OCI-LY1 (cell line): ENCODE results near the gene BTG3.
A peak's percentile ranks its signal among the peaks of the same experiment; 100 is the strongest.

ENCODE experiments used
- H2AFZ ChIP-seq: fragments of 200-600 bp; sonication (generic), shearing (Covaris generic); 2 replicates; pipeline ENCODE4 v1.6.0; 2014; ENCODE audit warnings: antibody characterized with exemption, mild to moderate bottlenecking, low read length
- H3F3A ChIP-seq: fragments of 200-600 bp; sonication (generic), shearing (Covaris generic); 2 replicates; pipeline ENCODE4 v1.6.0; 2014; ENCODE audit warnings: mild to moderate bottlenecking, antibody characterized with exemption, low read length, moderate library complexity; ENCODE audit not compliant: insufficient read depth
- H3K27ac ChIP-seq: fragments of 200-600 bp; sonication (generic); 2 replicates; pipeline ENCODE4 v1.5.1; 2014; ENCODE audit warnings: low read length, mixed run types, mild to moderate bottlenecking, low read depth; ENCODE audit not compliant: poor library complexity, severe bottlenecking
- H3K27me3 ChIP-seq: fragments of 200-600 bp; sonication (generic); 2 replicates; pipeline ENCODE4 v1.6.0; 2014; ENCODE audit warnings: antibody characterized with exemption, mild to moderate bottlenecking, low read length, moderate library complexity; ENCODE audit not compliant: insufficient read depth
- H3K36me3 ChIP-seq: fragments of 200-600 bp; sonication (generic); 2 replicates; pipeline ENCODE4 v1.6.1; 2014; ENCODE audit warnings: mild to moderate bottlenecking, antibody characterized with exemption, low read length, moderate library complexity, mixed read lengths; ENCODE audit not compliant: insufficient read depth
- H3K4me1 ChIP-seq: fragments of 200-600 bp; sonication (generic); 2 replicates; pipeline ENCODE4 v1.5.1; 2014; ENCODE audit warnings: mild to moderate bottlenecking, low read length, moderate library complexity; ENCODE audit not compliant: insufficient read depth, severe bottlenecking
- H3K4me2 ChIP-seq: fragments of 200-600 bp; sonication (generic), shearing (Covaris generic); 2 replicates; pipeline ENCODE4 v1.6.1; 2014; ENCODE audit warnings: low read length
- H3K4me3 ChIP-seq: fragments of 200-600 bp; sonication (generic); 2 replicates; pipeline ENCODE4 v1.5.1; 2014; ENCODE audit warnings: low read length, low read depth, mild to moderate bottlenecking, mixed read lengths; ENCODE audit not compliant: poor library complexity, severe bottlenecking
- H3K79me2 ChIP-seq: fragments of 200-600 bp; shearing (Covaris generic); 2 replicates; pipeline ENCODE4 v1.6.1; 2016; ENCODE audit warnings: mixed run types, low read length, mixed read lengths; ENCODE audit not compliant: insufficient read depth
- H3K9ac ChIP-seq: fragments of 200-600 bp; sonication (generic), shearing (Covaris generic); 2 replicates; pipeline ENCODE4 v1.6.1; 2014; ENCODE audit warnings: mild to moderate bottlenecking, low read length, mixed read lengths
- H3K9me2 ChIP-seq: fragments of 200-600 bp; sonication (generic), shearing (Covaris generic); 2 replicates; pipeline ENCODE4 v1.6.1; 2014; ENCODE audit warnings: low read depth, mild to moderate bottlenecking, low read length, mixed read lengths
- H3K9me3 ChIP-seq: fragments of 200-600 bp; shearing (Covaris generic); 2 replicates; pipeline ENCODE4 v1.6.1; 2014; ENCODE audit warnings: low read length, mixed read lengths
- H4K20me1 ChIP-seq: fragments of 200-600 bp; sonication (generic), shearing (Covaris generic); 2 replicates; pipeline ENCODE4 v1.6.0; 2016; ENCODE audit warnings: mild to moderate bottlenecking, low read length; ENCODE audit not compliant: insufficient read depth
- EZH2 ChIP-seq: fragments of 200-600 bp; sonication (generic), shearing (Covaris generic); IDR thresholded peaks from 2 replicates; pipeline ENCODE4 v1.8.0; 2017; ENCODE audit warnings: borderline replicate concordance, mixed run types, mild to moderate bottlenecking, antibody characterized with exemption, low read length, moderate library complexity, mixed read lengths
- TF ChIP-seq, protein P1 (sequence below): fragments of 200-600 bp; sonication (generic), shearing (Covaris generic); IDR thresholded peaks from 2 replicates; pipeline ENCODE4 v1.5.1; 2017; ENCODE audit warnings: mild to moderate bottlenecking, antibody characterized with exemption, low read length, moderate library complexity, mixed read lengths

BTG3 gene

GRCh38 chr21:17560377-17561025, 52.2 kb downstream of the BTG3 start:
- Histone ChIP-seq H3K27me3 (no peaks in the 10 kb centered on the region), H2AFZ (no peak overlapping the region), H3K36me3 (no peaks in the 10 kb centered on the region), H4K20me1 (no peaks in the 10 kb centered on the region), H3K27ac (no peak overlapping the region), H3K4me1 (no peaks in the 10 kb centered on the region), H3K4me3 (no peak overlapping the region), H3K9ac (no peak overlapping the region), H3K9me2 (no peaks in the 10 kb centered on the region), H3F3A (no peaks in the 10 kb centered on the region), H3K4me2 (no peak overlapping the region), H3K9me3 (no peaks in the 10 kb centered on the region), H3K79me2 (no peaks in the 10 kb centered on the region)
- no peak for TF ChIP-seq EZH2
- TF ChIP-seq, protein P1, sequence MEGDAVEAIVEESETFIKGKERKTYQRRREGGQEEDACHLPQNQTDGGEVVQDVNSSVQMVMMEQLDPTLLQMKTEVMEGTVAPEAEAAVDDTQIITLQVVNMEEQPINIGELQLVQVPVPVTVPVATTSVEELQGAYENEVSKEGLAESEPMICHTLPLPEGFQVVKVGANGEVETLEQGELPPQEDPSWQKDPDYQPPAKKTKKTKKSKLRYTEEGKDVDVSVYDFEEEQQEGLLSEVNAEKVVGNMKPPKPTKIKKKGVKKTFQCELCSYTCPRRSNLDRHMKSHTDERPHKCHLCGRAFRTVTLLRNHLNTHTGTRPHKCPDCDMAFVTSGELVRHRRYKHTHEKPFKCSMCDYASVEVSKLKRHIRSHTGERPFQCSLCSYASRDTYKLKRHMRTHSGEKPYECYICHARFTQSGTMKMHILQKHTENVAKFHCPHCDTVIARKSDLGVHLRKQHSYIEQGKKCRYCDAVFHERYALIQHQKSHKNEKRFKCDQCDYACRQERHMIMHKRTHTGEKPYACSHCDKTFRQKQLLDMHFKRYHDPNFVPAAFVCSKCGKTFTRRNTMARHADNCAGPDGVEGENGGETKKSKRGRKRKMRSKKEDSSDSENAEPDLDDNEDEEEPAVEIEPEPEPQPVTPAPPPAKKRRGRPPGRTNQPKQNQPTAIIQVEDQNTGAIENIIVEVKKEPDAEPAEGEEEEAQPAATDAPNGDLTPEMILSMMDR: no peak

DNA sequence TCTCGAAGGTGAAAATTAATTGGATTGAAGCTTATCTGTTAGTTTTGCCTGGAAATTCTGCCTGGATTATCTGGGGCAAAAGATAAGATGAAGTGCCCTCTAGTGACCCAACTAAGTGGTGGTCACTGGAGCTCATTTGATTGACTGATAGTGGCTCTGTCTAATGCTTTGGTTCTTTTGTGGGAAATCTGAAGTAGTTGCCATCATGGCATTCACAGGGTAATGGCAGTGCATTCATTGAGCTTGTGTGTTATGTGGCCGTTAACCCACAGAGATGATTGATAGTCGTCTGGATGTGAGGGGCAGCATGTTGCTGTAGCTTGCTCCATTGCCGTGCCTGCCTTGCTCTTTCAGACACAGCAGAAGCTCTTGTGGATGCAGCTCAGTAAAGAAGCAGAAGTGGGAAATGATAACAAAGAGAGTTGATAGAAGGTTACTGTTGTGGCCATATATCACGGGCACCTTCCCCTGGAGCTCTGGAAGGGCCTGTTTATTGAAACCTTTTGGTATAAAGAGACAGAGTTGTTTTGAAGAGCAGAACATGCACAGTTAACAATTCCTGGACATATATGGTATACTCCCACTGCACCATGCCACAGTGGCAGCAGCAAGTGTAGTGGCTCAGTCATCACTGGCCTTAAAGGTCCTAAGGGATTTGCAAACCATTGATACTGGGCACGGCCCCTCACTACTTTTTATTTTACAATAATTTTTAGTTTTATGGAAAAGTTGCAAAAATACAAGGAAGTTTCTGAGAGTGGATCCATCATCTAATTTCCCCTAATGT, 57.8 kb downstream of the BTG3 start:
- no peaks in the 10 kb centered on the region for H3K79me2 ChIP-seq
- H3K9me2 ChIP-seq: no peaks in the 10 kb centered on the region
- no peak for TF ChIP-seq EZH2
- TF ChIP-seq, protein P1: peak; percentile 25; the same call in 1 of the 2 replicates
- no peaks in the 10 kb centered on the region for H4K20me1 ChIP-seq
- no peaks in the 10 kb centered on the region for H3K4me1 ChIP-seq
- no peaks in the 10 kb centered on the region for H3F3A ChIP-seq
- no peak overlapping the region for H3K9ac ChIP-seq
- no peaks in the 10 kb centered on the region for H3K36me3 ChIP-seq
- H3K27ac ChIP-seq: no peak overlapping the region
- H3K9me3 ChIP-seq: no peaks in the 10 kb centered on the region
- no peak overlapping the region for H3K4me2 ChIP-seq
- no peaks in the 10 kb centered on the region for H3K27me3 ChIP-seq
- H3K4me3 ChIP-seq: no peak overlapping the region
- no peak overlapping the region for H2AFZ ChIP-seq

DNA sequence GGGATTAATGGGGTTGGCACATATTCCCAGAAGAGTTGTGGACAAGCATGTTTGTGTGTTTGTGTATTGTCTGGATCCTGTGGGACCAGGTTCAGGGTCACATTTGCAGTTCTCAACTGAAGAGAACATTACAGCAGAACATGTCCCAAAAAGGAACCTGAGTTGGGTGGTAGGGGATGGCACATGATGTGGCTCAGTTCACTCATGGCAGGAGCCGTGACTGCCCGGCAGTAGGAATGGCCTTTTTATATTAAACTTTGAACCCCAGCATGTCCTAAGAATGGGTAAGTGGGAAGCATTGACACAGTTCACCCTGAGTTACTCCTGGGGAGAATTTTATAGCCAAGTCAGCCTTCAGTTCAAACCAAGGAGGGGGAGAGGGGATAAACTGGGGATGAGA, 58.6 kb downstream of the BTG3 start:
- no peaks in the 10 kb centered on the region for H3K27me3 ChIP-seq
- no peaks in the 10 kb centered on the region for H3K9me2 ChIP-seq
- no peaks in the 10 kb centered on the region for H3K4me1 ChIP-seq
- no peak overlapping the region for H3K9ac ChIP-seq
- H3F3A ChIP-seq: no peaks in the 10 kb centered on the region
- TF ChIP-seq EZH2: no peak
- TF ChIP-seq, protein P1: no peak
- H3K4me3 ChIP-seq: no peak overlapping the region
- H3K27ac ChIP-seq: no peak overlapping the region
- H3K79me2 ChIP-seq: no peaks in the 10 kb centered on the region
- no peaks in the 10 kb centered on the region for H3K36me3 ChIP-seq
- H3K4me2 ChIP-seq: no peak overlapping the region
- H4K20me1 ChIP-seq: no peaks in the 10 kb centered on the region
- H3K9me3 ChIP-seq: no peaks in the 10 kb centered on the region
- H2AFZ ChIP-seq: no peak overlapping the region
